Glutamatergic neuron (in vitro differentiated cells): ENCODE data around the gene HIGD1C. TPM values are rescaled to one million over a fixed set of nuclear protein-coding genes. Genes with fewer than 3 reads are reported as not detected.
"Not testable (repeated sequence)": the region's sequence is repeated elsewhere in the genome, so short reads cannot be mapped to it uniquely, and the experiment has no call there.

Experiments used
- DNase-seq: peaks from one replicate; pipeline ENCODE4 v3.0.0; 2022
- H3K27ac Mint-ChIP-seq: one replicate; pipeline ENCODE4 v1.8.0; 2020; ENCODE audit warnings: mild to moderate bottlenecking, mixed read lengths, inconsistent platforms; ENCODE audit not compliant: unreplicated experiment
- H3K27me3 Mint-ChIP-seq: one replicate; pipeline ENCODE4 v1.8.0; 2020; ENCODE audit warnings: mild to moderate bottlenecking, moderate library complexity, mixed read lengths, inconsistent platforms; ENCODE audit not compliant: unreplicated experiment
- H3K36me3 Mint-ChIP-seq: one replicate; pipeline ENCODE4 v1.8.0; 2020; ENCODE audit warnings: mild to moderate bottlenecking, mixed read lengths, inconsistent platforms; ENCODE audit not compliant: unreplicated experiment
- H3K4me1 Mint-ChIP-seq: one replicate; pipeline ENCODE4 v1.8.0; 2020; ENCODE audit warnings: mild to moderate bottlenecking, low read depth, mixed read lengths, inconsistent platforms; ENCODE audit not compliant: unreplicated experiment
- H3K4me3 Mint-ChIP-seq: one replicate; pipeline ENCODE4 v1.8.0; 2020; ENCODE audit warnings: mild to moderate bottlenecking, mixed read lengths, inconsistent platforms; ENCODE audit not compliant: unreplicated experiment
- H3K9me3 Mint-ChIP-seq: one replicate; pipeline ENCODE4 v1.8.0; 2020; ENCODE audit warnings: mild to moderate bottlenecking, moderate library complexity, mixed read lengths, inconsistent platforms; ENCODE audit not compliant: unreplicated experiment
- long read RNA-seq: library from polyadenylated mRNA; unstranded; transcript quantifications from one replicate; pipeline ENCODE4 v2.0.0, GENCODE V29; 2020; ENCODE audit not compliant: unreplicated experiment
- total RNA-seq: library from RNA; stranded (reverse); fragmentation: NEBNext Ultra II Directional; extraction: Animal tissue kit (Norgen Biotek cat#: 25700); gene quantifications from one replicate; pipeline ENCODE4 v1.2.1, GENCODE V29; 2021; ENCODE audit not compliant: unreplicated experiment
- TF ChIP-seq, protein P1 (sequence below): fragments of 200-600 bp; sonication (generic); IDR thresholded peaks from one replicate; pipeline ENCODE4 v1.5.0; 2021; ENCODE audit not compliant: partially characterized antibody, unreplicated experiment

HIGD1C gene
- total RNA-seq: not detected
- long read RNA-seq: 0 reads

DNA sequence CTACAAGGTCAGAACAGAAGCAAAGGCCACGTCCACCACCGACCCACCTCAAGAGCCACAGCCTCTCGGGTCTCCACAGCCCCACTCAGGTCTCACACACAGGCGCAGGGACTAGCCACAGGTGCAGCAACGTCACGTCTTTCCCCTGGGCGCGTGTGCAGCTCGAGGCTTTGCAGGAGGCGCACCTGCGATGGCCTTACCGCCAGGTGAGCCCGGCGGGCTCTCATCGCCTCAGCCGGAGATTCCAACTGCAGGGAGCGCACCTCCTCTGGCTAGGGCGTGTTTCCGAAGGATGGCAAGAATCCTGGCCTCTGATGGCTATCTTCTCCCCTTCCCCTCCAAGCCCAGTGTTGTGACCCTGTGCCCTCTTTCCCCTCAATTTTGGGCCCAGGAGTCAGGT, at the start of gene HIGD1C:
HIGD1C (plus strand) TSS at position 35 of the 400 bp plus-strand sequence. CDS start 1,455 bp downstream, outside the sequence.
- TF ChIP-seq, protein P1, sequence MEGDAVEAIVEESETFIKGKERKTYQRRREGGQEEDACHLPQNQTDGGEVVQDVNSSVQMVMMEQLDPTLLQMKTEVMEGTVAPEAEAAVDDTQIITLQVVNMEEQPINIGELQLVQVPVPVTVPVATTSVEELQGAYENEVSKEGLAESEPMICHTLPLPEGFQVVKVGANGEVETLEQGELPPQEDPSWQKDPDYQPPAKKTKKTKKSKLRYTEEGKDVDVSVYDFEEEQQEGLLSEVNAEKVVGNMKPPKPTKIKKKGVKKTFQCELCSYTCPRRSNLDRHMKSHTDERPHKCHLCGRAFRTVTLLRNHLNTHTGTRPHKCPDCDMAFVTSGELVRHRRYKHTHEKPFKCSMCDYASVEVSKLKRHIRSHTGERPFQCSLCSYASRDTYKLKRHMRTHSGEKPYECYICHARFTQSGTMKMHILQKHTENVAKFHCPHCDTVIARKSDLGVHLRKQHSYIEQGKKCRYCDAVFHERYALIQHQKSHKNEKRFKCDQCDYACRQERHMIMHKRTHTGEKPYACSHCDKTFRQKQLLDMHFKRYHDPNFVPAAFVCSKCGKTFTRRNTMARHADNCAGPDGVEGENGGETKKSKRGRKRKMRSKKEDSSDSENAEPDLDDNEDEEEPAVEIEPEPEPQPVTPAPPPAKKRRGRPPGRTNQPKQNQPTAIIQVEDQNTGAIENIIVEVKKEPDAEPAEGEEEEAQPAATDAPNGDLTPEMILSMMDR: no peak
- no peak for DNase-seq
- H3K4me3 Mint-ChIP-seq: no peak within 1 kb of the TSS
- H3K9me3 Mint-ChIP-seq: no peaks in the 10 kb centered on the region
- H3K27ac Mint-ChIP-seq: no peak within 1 kb of the TSS
- peaks cover 1% of the 10 kb centered on the region for H3K4me1 Mint-ChIP-seq
- H3K27me3 Mint-ChIP-seq: peaks cover 2% of the 10 kb centered on the region
- H3K36me3 Mint-ChIP-seq: no peaks in the 10 kb centered on the region

DNA sequence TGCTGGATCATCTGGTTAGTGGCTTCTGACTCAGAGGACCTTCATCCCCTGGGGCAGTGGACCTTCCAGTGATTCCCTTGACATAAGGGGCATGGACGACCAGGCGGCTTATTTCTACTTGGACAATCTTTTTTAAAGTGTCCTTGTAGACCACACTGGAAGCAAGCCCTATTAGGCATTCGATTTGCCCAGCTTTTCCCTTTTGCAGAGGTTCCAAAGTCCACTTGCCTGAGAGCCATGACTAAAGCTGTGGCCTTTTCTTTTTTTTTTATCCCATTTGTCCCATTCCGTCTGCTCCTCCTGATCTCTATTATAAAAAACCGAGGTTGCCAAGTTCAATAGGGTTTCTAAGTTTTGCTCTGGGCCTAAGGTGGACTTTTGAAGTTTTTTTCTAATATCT, 43.9 kb upstream of the HIGD1C start:
- H3K27ac Mint-ChIP-seq, H3K27me3 Mint-ChIP-seq, H3K9me3 Mint-ChIP-seq, H3K4me1 Mint-ChIP-seq, H3K4me3 Mint-ChIP-seq, DNase-seq: not testable (repeated sequence)
- H3K36me3 Mint-ChIP-seq: peaks cover 25% of the 10 kb centered on the region

DNA sequence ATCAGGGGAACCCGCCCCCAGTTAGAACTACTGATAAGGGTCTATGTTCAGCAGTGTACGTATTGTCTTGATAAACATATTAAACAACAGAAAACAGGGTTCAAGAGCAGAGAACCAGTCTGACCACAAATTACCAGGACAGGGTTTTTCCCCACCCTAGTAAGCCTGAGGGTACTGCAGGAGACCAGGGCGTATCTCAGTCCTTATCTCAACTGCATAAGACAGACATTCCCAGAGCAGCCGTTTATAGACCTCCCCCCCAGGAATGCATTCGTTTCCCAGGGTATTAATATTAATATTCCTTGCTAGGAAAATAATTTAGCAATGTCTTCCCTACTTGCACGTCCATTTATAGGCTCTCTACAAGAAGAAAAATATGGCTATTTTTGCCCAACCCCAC, 40.0 kb upstream of the HIGD1C start:
- not testable (repeated sequence) for H3K9me3 Mint-ChIP-seq, H3K4me1 Mint-ChIP-seq, DNase-seq, H3K4me3 Mint-ChIP-seq, H3K27me3 Mint-ChIP-seq, H3K27ac Mint-ChIP-seq
- peaks cover 38% of the 10 kb centered on the region for H3K36me3 Mint-ChIP-seq

DNA sequence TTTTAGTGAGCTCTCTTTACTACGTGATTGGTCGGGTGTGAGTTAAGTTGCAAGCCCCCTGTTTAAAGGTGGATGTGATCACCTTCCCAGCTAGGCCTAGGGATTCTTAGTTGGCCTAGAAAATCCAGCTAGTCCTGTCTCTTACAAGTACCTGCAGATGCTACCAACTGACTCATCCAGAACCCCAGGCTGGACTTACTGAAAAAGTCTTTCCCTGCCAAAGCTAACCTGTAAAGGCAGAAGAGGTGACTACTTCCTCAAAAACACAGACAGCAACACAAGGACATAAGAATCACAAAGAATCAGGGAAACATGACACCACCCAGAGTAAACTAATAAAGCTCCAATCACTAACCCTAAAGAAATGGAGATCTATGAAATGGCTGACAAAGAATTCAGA, 39.1 kb upstream of the HIGD1C start:
- Mint-ChIP-seq H3K4me1 (no peaks in the 10 kb centered on the region), H3K4me3 (no peak overlapping the region), H3K36me3 (peaks cover 47% of the 10 kb centered on the region), H3K27ac (no peak overlapping the region), H3K27me3 (no peaks in the 10 kb centered on the region), H3K9me3 (peaks cover 7% of the 10 kb centered on the region)
- DNase-seq: no peak
- TF ChIP-seq, protein P1: no peak

DNA sequence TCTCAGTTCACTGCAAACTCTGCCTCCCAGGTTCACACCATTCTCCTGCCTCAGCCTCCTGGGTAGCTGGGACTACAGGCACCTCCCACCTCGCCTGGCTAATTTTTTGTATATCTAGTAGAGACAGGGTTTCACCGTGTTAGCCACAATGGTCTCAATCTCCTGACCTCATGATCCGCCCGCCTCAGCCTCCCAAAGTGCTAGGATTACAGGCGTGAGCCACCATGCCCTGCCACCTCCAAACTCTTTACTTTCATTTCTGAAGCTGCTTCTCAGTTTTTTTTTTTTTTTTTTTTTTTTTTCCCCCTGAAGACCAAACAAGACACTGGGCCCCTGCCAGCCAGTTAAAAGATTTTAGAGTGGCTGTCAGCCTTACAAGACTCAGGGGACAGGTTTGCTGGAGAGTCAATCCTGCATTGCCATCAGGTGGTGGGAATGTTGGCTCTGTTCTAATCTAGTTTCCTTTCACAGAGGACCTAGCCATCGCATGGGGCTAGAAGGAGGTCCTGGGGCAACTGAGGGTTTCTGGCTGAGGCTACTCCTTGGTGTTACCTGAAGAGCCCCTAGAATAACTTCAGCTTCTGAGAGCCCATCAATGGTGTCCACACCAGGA, 37.4 kb upstream of the HIGD1C start:
- TF ChIP-seq, protein P1: no peak
- no peak for DNase-seq
- H3K27me3 Mint-ChIP-seq: no peaks in the 10 kb centered on the region
- H3K27ac Mint-ChIP-seq: no peak overlapping the region
- H3K4me3 Mint-ChIP-seq: no peak overlapping the region
- peaks cover 7% of the 10 kb centered on the region for H3K9me3 Mint-ChIP-seq
- peaks cover 49% of the 10 kb centered on the region for H3K36me3 Mint-ChIP-seq
- no peaks in the 10 kb centered on the region for H3K4me1 Mint-ChIP-seq

DNA sequence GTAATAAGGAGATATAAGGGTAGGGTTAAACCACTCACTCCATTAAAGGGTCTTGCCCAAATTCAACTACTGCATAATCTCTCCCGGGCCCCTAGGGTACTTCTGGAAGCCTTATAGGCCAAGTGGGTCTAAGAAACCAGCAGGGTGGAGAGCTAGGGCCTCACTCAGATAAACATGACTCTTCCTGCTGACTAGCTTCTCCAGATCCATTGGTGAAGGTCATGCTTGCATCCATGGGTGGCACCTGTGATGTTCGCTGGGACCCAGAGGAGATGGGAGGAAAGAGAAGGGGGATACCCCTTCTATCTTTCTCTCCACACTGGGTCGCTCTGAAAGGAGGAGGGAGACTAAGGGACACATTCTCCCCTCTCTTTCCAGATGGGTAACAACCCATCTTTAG, 36.1 kb upstream of the HIGD1C start:
- no peak for DNase-seq
- H3K9me3 Mint-ChIP-seq: peaks cover 7% of the 10 kb centered on the region
- TF ChIP-seq, protein P1: no peak
- no peak overlapping the region for H3K27ac Mint-ChIP-seq
- H3K4me1 Mint-ChIP-seq: no peaks in the 10 kb centered on the region
- no peak overlapping the region for H3K4me3 Mint-ChIP-seq
- H3K27me3 Mint-ChIP-seq: no peaks in the 10 kb centered on the region
- peaks cover 44% of the 10 kb centered on the region for H3K36me3 Mint-ChIP-seq
